Neural cell (in vitro differentiated cells): ENCODE measurements around the gene MRPL48. TPM values are rescaled to one million over a fixed set of nuclear protein-coding genes. Genes with fewer than 3 reads are reported as not detected.
"Not testable (repeated sequence)": the region's sequence is repeated elsewhere in the genome, so short reads cannot be mapped to it uniquely, and the experiment has no call there.

Source experiments
- H2AFZ ChIP-seq: fragments of 200-600, 300-800 bp; sonication (generic), shearing (Covaris generic); 2 replicates; pipeline ENCODE4 v1.6.0; 2014; ENCODE audit warnings: low read depth, mild to moderate bottlenecking, antibody characterized with exemption, low read length, moderate library complexity
- H3F3A ChIP-seq: fragments of 200-600 bp; shearing (Covaris generic); 2 replicates; pipeline ENCODE4 v1.6.1; 2016; ENCODE audit warnings: mild to moderate bottlenecking, moderate library complexity, mixed read lengths, antibody characterized with exemption, low read length; ENCODE audit not compliant: insufficient read depth, poor library complexity, severe bottlenecking
- H3K27ac ChIP-seq: fragments of 200-600, 300-800 bp; sonication (generic), shearing (Covaris generic); 2 replicates; pipeline ENCODE4 v1.5.1; 2014; ENCODE audit warnings: mild to moderate bottlenecking, low read length, moderate library complexity
- H3K27me3 ChIP-seq: fragments of 300-800, 200-600 bp; sonication (generic), shearing (Covaris generic); 2 replicates; pipeline ENCODE4 v1.6.0; 2014; ENCODE audit warnings: mild to moderate bottlenecking, low read depth, low read length, moderate library complexity; ENCODE audit not compliant: insufficient read depth
- H3K36me3 ChIP-seq: fragments of 300-800, 200-600 bp; sonication (generic), shearing (Covaris generic); 2 replicates; pipeline ENCODE4 v1.5.1; 2014; ENCODE audit warnings: mild to moderate bottlenecking, antibody characterized with exemption, low read length, moderate library complexity; ENCODE audit not compliant: insufficient read depth
- H3K4me2 ChIP-seq: fragments of 300-800, 200-600 bp; sonication (generic), shearing (Covaris generic); 2 replicates; pipeline ENCODE4 v1.6.0; 2014; ENCODE audit warnings: mild to moderate bottlenecking, low read length
- H3K4me3 ChIP-seq: fragments of 300-800, 200-600 bp; sonication (generic), shearing (Covaris generic); 2 replicates; pipeline ENCODE4 v1.5.1; 2014; ENCODE audit warnings: mild to moderate bottlenecking, low read length, moderate library complexity
- H3K79me2 ChIP-seq: fragments of 200-600 bp; shearing (Covaris generic); replicated peaks from 2 replicates; pipeline ENCODE4 v1.6.0; 2014; ENCODE audit warnings: mild to moderate bottlenecking, low read length, moderate library complexity; ENCODE audit not compliant: insufficient read depth
- H3K9ac ChIP-seq: fragments of 300-800, 200-600 bp; sonication (generic), shearing (Covaris generic); 2 replicates; pipeline ENCODE4 v1.6.1; 2016; ENCODE audit warnings: mild to moderate bottlenecking, low read length, mixed read lengths
- H3K9me2 ChIP-seq: fragments of 200-600 bp; shearing (Covaris generic); 2 replicates; pipeline ENCODE4 v1.6.1; 2016; ENCODE audit warnings: mild to moderate bottlenecking, low read length, mixed read lengths; ENCODE audit not compliant: insufficient read depth
- H3K9me3 ChIP-seq: fragments of 200-600, 300-800 bp; sonication (generic), shearing (Covaris generic); 2 replicates; pipeline ENCODE4 v1.6.1; 2016; ENCODE audit warnings: mild to moderate bottlenecking, mixed run types, low read length, moderate library complexity, mixed read lengths
- H4K20me1 ChIP-seq: fragments of 200-600 bp; shearing (Covaris generic); 2 replicates; pipeline ENCODE4 v1.6.1; 2016; ENCODE audit warnings: mild to moderate bottlenecking, mixed run types; ENCODE audit not compliant: insufficient read depth
- CTCF ChIP-seq: fragments of 450-650 bp; IDR thresholded peaks from 2 replicates; pipeline ENCODE4 v1.5.1; 2014; ENCODE audit warnings: antibody characterized with exemption, mild to moderate bottlenecking, moderate library complexity; ENCODE audit not compliant: poor library complexity, severe bottlenecking
- EP300 ChIP-seq: fragments of 450-650 bp; conservative IDR thresholded peaks from 2 replicates; pipeline ENCODE4 v1.6.1; 2014; ENCODE audit warnings: antibody characterized with exemption, mild to moderate bottlenecking, moderate library complexity; ENCODE audit not compliant: poor library complexity, severe bottlenecking
- EZH2 ChIP-seq: fragments of 200-600, 300-800 bp; shearing (Covaris generic), sonication (generic); IDR thresholded peaks from 2 replicates; pipeline ENCODE4 v1.6.1; 2014; ENCODE audit warnings: antibody characterized with exemption, low read length, borderline replicate concordance, mild to moderate bottlenecking; ENCODE audit not compliant: insufficient read depth, poor library complexity, severe bottlenecking
- MXI1 ChIP-seq: fragments of 450-650 bp; conservative IDR thresholded peaks from 2 replicates; pipeline ENCODE4 v1.6.1; 2014; ENCODE audit warnings: antibody characterized with exemption, mild to moderate bottlenecking; ENCODE audit not compliant: poor library complexity, severe bottlenecking
- POLR2AphosphoS5 ChIP-seq: IDR thresholded peaks from 2 replicates; pipeline ENCODE4 v1.6.1; 2012
- RAD21 ChIP-seq: fragments of 450-650 bp; conservative IDR thresholded peaks from 2 replicates; pipeline ENCODE4 v1.6.1; 2014; ENCODE audit warnings: antibody characterized with exemption, mild to moderate bottlenecking, moderate library complexity
- REST ChIP-seq: IDR thresholded peaks from 2 replicates; pipeline ENCODE4 v1.6.1; 2012; ENCODE audit warnings: borderline replicate concordance
- SMC3 ChIP-seq: fragments of 450-650 bp; conservative IDR thresholded peaks from 2 replicates; pipeline ENCODE4 v1.6.1; 2014; ENCODE audit warnings: antibody characterized with exemption, mild to moderate bottlenecking, moderate library complexity; ENCODE audit not compliant: poor library complexity
- TAF1 ChIP-seq: IDR thresholded peaks from 2 replicates; pipeline ENCODE4 v1.6.1; 2012; ENCODE audit warnings: low read depth
- polyA plus RNA-seq: library from polyadenylated mRNA; depleted of rRNA; stranded (reverse); fragments of >200 nt; gene quantifications from 2 replicates; pipeline ENCODE4 v1.2.3, GENCODE V29; 2014

The MRPL48 gene
- polyA plus RNA-seq, 1 donor from 2014 or later, result 98.3 TPM

- no peak for TF ChIP-seq TAF1
- no peak for TF ChIP-seq EZH2
- TF ChIP-seq CTCF, result no peak
- TF ChIP-seq MXI1, result no peak
- no peak for TF ChIP-seq SMC3
- TF ChIP-seq RAD21, result no peak
- no peak for TF ChIP-seq POLR2AphosphoS5
- TF ChIP-seq EP300, result no peak
- TF ChIP-seq REST, result no peak
- no peak overlapping the region for H3K27ac ChIP-seq
Observed at GRCh38 chr11:73750228-73750627, 37.4 kb upstream of the MRPL48 start.

GRCh38 chr11:73750862-73751261, 36.8 kb upstream of the MRPL48 start:
- not testable (repeated sequence) for H3K9me2 ChIP-seq, H3K27me3 ChIP-seq, H3F3A ChIP-seq, H3K9ac ChIP-seq, H3K9me3 ChIP-seq, H3K36me3 ChIP-seq, H2AFZ ChIP-seq, H3K4me3 ChIP-seq, H3K27ac ChIP-seq, H3K4me2 ChIP-seq
- peaks cover 46% of the 10 kb centered on the region for H4K20me1 ChIP-seq
- H3K79me2 ChIP-seq, result peaks cover 92% of the 10 kb centered on the region

More at GRCh38 chr11:73750228-73750627, 37.4 kb upstream of the MRPL48 start:
- H3K9ac ChIP-seq, result no peak overlapping the region
- H3K4me3 ChIP-seq, result no peak overlapping the region
- H2AFZ ChIP-seq, result no peak overlapping the region
- H3K36me3 ChIP-seq, result no peaks in the 10 kb centered on the region
- no peaks in the 10 kb centered on the region for H3K27me3 ChIP-seq
- peaks cover 92% of the 10 kb centered on the region for H3K79me2 ChIP-seq
- no peak overlapping the region for H3K4me2 ChIP-seq
- no peaks in the 10 kb centered on the region for H3F3A ChIP-seq
- H3K9me2 ChIP-seq, result no peaks in the 10 kb centered on the region
- no peaks in the 10 kb centered on the region for H3K9me3 ChIP-seq
- H4K20me1 ChIP-seq, result peaks cover 48% of the 10 kb centered on the region

GRCh38 chr11:73752216-73752867, 35.3 kb upstream of the MRPL48 start:
- TF ChIP-seq MXI1, result no peak
- no peak for TF ChIP-seq CTCF
- TF ChIP-seq EP300, result no peak
- no peak for TF ChIP-seq SMC3
- TF ChIP-seq POLR2AphosphoS5, result no peak
- no peak for TF ChIP-seq RAD21
- no peak for TF ChIP-seq REST
- no peak for TF ChIP-seq TAF1
- TF ChIP-seq EZH2, result no peak
- Histone ChIP-seq H3F3A (no peaks in the 10 kb centered on the region), H3K4me3 (no peak overlapping the region), H3K79me2 (peaks cover 92% of the 10 kb centered on the region), H3K36me3 (no peaks in the 10 kb centered on the region), H3K9me3 (no peaks in the 10 kb centered on the region), H3K27me3 (no peaks in the 10 kb centered on the region), H3K9me2 (no peaks in the 10 kb centered on the region), H4K20me1 (peaks cover 41% of the 10 kb centered on the region), H3K9ac (no peak overlapping the region), H3K27ac (no peak overlapping the region), H2AFZ (no peak overlapping the region), H3K4me2 (no peak overlapping the region)
